HG03457 (cell line): Measurements from ENCODE around the gene TRIML1.
"Not testable (repeated sequence)": the region's sequence is repeated elsewhere in the genome, so short reads cannot be mapped to it uniquely, and the experiment has no call there.

Experiments
- ATAC-seq: cut with Tn5 transposase; IDR thresholded peaks from one replicate; pipeline ENCODE4 v1.9.1; 2021; ENCODE audit warnings: moderate number of reproducible peaks; ENCODE audit not compliant: unreplicated experiment

Gene TRIML1

GRCh38 chr4:188147776-188148175, 8.5 kb downstream of the TRIML1 start:
- no peak for ATAC-seq

- no peak for ATAC-seq
Measured at GRCh38 chr4:188154668-188155405, 15.6 kb downstream of the TRIML1 start.

GRCh38 chr4:188158336-188158735, 19.1 kb downstream of the TRIML1 start:
- ATAC-seq = no peak

GRCh38 chr4:188159513-188160226, 20.4 kb downstream of the TRIML1 start:
- ATAC-seq = not testable (repeated sequence)

GRCh38 chr4:188160406-188160805, 21.2 kb downstream of the TRIML1 start:
- no peak for ATAC-seq

- ATAC-seq = no peak
Measured at GRCh38 chr4:188161167-188161566, 21.9 kb downstream of the TRIML1 start.

GRCh38 chr4:188162698-188163097, 23.5 kb downstream of the TRIML1 start:
- ATAC-seq = no peak

- ATAC-seq = no peak
Measured at GRCh38 chr4:188168726-188169373, 29.6 kb downstream of the TRIML1 start.

GRCh38 chr4:188171551-188171950, 32.3 kb downstream of the TRIML1 start:
- ATAC-seq = no peak

GRCh38 chr4:188175288-188175687, 36.0 kb downstream of the TRIML1 start:
- ATAC-seq = no peak

- ATAC-seq = no peak
Measured at GRCh38 chr4:188177997-188178675, 38.9 kb downstream of the TRIML1 start.

- no peak for ATAC-seq
Measured at GRCh38 chr4:188178806-188179205, 39.6 kb downstream of the TRIML1 start.

- no peak for ATAC-seq
Measured at GRCh38 chr4:188187106-188187505, 47.9 kb downstream of the TRIML1 start.

GRCh38 chr4:188190461-188190860, 51.2 kb downstream of the TRIML1 start:
- no peak for ATAC-seq

GRCh38 chr4:188194421-188194820, 55.2 kb downstream of the TRIML1 start:
- no peak for ATAC-seq

GRCh38 chr4:188195389-188195985, 56.2 kb downstream of the TRIML1 start:
- ATAC-seq = no peak

GRCh38 chr4:188196134-188196735, 57.0 kb downstream of the TRIML1 start:
- ATAC-seq = no peak
